Adipocyte (in vitro differentiated cells): ENCODE measurements around the gene RNF41.

ENCODE experiments used
- DNase-seq: peaks from one replicate; pipeline ENCODE4 v3.0.0-alpha.2; 2015; ENCODE audit warnings: low read depth
- H3K27me3 ChIP-seq: replicated peaks from 2 replicates; pipeline ENCODE4 v1.7.0; 2013; ENCODE audit warnings: mild to moderate bottlenecking, low read length, moderate library complexity; ENCODE audit not compliant: control insufficient read depth, insufficient read depth
- H3K36me3 ChIP-seq: 2 replicates; pipeline ENCODE4 v1.7.0; 2013; ENCODE audit warnings: low read length, mild to moderate bottlenecking, moderate library complexity; ENCODE audit not compliant: control insufficient read depth, insufficient read depth, severe bottlenecking
- H3K4me1 ChIP-seq: 2 replicates; pipeline ENCODE4 v1.7.0; 2013; ENCODE audit warnings: mild to moderate bottlenecking, low read length, moderate library complexity; ENCODE audit not compliant: control insufficient read depth, insufficient read depth
- H3K4me3 ChIP-seq: 2 replicates; pipeline ENCODE4 v1.7.0; 2013; ENCODE audit warnings: mild to moderate bottlenecking, low read length, moderate library complexity
- H3K9ac ChIP-seq: 2 replicates; pipeline ENCODE4 v1.7.0; 2013; ENCODE audit warnings: mild to moderate bottlenecking, low read length, moderate library complexity
- H3K9me3 ChIP-seq: 2 replicates; pipeline ENCODE4 v1.7.0; 2013; ENCODE audit warnings: mild to moderate bottlenecking, low read length, moderate library complexity; ENCODE audit not compliant: control insufficient read depth

Gene RNF41

DNA sequence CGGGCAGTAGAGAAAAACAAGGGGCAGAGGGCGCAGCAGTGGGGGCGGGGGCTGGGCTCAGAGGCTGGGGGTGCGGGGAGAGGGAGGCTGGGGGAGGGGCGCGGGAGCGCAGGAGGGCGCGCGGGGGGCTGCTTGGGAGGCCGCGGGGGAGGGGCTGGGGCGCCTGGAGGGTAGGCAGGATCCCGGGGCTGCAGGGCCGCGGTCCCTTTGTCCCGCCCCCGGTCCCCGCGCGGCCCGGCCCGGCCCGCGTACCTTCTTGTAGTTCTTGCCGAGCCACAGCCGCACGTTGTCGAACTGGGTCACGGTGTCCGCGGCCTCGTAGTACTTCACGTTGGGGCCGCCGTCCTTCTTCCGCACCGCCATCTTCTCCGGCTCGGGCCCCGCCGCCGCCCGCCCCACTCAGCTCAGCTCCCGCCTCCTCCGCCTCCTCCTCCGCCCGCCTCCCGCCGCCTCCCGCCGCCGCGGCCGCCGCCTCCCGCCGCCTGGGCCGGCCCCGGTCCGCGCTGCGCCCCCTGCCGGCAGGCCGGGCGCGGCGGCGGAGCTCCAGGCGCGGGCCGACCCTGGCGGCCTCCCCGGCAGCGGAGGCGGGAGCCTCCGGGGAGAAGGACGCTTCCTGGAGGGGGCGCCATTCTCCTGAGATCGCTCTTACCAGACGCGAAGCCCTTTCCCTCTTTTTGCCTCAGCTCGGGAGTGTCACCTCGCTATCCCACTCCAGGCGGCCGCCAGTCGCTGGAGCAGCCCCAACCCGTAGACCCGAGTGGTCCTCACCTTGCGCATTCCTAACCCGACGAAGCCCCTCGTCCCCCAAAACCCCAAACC lies 32.4 kb downstream of the RNF41 start, which contains the start of gene SMARCC2:
TSS of gene SMARCC2 (minus strand) at position 385 of the 819 bp plus-strand sequence. CDS start at position 363, 22 bp downstream.
- peak within 1 kb of the TSS; percentile 90 for H3K4me3 ChIP-seq
- H3K9me3 ChIP-seq: no peaks in the 10 kb centered on the region
- H3K9ac ChIP-seq: peak within 1 kb of the TSS; percentile 91
- peaks cover 34% of the 10 kb centered on the region for H3K4me1 ChIP-seq
- DNase-seq: peak; percentile 97
- no peaks in the 10 kb centered on the region for H3K27me3 ChIP-seq
- H3K36me3 ChIP-seq: peaks cover 14% of the 10 kb centered on the region

DNA sequence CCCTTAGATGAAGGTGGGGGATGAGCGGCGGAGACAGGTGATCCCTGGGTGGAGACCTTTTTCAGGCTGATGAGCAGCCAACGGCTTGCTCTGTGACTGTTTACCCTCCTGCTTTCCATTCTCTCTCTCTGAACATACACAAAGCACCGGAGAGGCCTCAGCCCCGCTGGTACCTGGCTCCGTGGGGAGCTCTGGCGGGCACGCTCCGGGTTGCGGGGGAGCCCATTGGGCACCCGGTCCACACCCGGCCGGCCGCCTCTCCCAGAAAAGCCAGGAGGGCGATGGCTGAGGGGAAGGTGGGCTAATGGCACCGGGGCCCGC lies 33.0 kb downstream of the RNF41 start:
- no peaks in the 10 kb centered on the region for H3K27me3 ChIP-seq
- peak overlapping the region; percentile 82 for H3K4me3 ChIP-seq
- no peaks in the 10 kb centered on the region for H3K9me3 ChIP-seq
- peaks cover 34% of the 10 kb centered on the region for H3K4me1 ChIP-seq
- DNase-seq: no peak
- H3K36me3 ChIP-seq: peaks cover 20% of the 10 kb centered on the region
- peak overlapping the region; percentile 91 for H3K9ac ChIP-seq

DNA sequence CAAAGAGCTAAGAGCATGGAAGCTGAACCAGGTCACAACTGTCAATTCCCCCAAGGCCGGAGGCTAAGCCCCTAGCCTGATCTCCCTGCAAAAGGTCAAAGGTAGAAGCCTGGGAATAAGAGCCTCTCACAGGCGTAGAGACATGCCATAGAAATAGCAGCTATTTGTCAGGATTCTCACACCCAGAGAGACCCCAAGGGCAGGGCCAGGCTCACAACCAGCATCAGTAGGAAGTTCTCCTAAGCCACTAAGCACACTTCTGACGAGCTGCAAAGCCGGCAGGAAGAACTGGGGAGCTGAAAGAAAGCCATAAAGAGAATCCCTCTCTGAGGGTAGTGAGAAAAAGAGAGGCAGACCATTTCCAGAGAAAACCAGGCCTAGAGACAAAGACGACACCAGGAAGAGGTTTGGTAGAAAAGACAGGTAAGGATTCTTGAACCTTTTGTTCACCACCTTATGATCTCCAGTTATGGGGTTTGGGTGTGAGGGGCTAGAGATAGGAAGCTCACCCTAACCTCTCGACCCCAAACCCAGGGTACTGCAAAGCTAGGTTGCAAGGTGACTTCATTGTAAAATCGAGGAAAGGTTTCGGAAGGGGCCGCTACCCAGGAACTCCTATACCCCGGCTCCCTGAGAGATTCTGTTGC lies 33.5 kb downstream of the RNF41 start:
- Histone ChIP-seq H3K4me3 (peak overlapping the region; percentile 82), H3K9me3 (no peaks in the 10 kb centered on the region), H3K27me3 (no peaks in the 10 kb centered on the region), H3K4me1 (peaks cover 34% of the 10 kb centered on the region), H3K36me3 (peaks cover 24% of the 10 kb centered on the region), H3K9ac (peak overlapping the region; percentile 91)
- peak; percentile 29 for DNase-seq

DNA sequence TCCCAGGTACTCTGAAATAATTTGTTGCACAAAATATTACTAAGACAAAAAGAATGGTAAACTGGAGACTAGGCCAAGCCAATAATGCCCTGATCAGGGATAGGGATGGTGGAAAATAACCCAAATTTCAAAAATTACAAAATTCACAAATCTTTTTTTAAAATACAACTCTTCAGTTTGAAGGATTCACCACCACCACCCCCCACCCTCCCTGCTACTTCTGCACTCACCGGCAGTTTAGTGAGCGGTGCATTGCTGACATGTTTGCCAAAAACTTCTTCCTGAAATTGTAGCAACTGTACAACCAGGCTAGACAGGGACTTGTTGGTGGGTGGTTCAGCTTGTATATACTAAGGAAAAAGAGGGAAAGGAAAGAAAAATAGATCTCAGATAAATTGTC lies 34.8 kb downstream of the RNF41 start:
- Histone ChIP-seq H3K36me3 (peaks cover 33% of the 10 kb centered on the region), H3K27me3 (no peaks in the 10 kb centered on the region), H3K4me1 (peaks cover 31% of the 10 kb centered on the region), H3K4me3 (no peak overlapping the region), H3K9me3 (no peaks in the 10 kb centered on the region), H3K9ac (no peak overlapping the region)
- DNase-seq: no peak

DNA sequence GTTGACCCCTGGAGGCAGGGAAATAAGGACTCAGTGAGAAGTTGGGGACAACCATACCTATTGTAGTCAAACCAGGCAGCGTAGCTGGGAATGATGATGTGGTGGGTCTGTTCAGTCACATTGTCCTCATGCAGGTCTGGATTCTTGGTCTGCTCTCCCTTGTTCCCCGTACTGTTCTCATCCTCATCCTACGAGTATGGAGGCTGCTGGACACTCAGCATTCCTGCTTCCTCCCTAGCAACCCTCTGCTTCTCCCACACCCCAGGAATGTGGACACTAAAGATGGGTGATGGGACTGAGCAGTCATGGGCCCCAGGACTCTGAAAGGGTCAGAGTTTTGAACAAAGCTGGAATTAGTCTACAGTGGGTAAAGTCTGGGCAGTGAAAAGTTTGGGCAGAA lies 43.4 kb downstream of the RNF41 start:
- Histone ChIP-seq H3K9me3 (no peaks in the 10 kb centered on the region), H3K36me3 (peaks cover 84% of the 10 kb centered on the region), H3K9ac (no peak overlapping the region), H3K27me3 (no peaks in the 10 kb centered on the region), H3K4me1 (no peaks in the 10 kb centered on the region), H3K4me3 (no peak overlapping the region)
- no peak for DNase-seq

DNA sequence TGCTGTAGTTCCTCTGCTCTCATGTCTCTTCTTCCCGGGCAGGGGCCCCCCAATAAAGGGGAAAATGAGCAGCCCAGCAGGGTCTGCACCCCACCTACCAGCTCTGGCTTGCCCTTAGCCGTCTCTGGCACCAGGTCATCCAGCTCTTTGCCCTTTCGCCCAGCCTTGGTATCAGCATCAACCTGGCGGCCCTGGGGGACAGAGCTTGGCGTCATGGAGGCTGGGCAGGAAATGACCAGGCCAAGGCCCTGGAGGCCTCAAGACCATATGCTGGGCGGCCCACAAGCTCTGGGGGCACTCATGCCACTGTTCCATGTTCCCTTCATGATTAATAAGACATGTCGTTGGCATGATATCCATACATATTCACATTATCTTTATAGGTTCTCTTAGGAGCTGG lies 48.9 kb downstream of the RNF41 start:
- H3K36me3 ChIP-seq: peaks cover 84% of the 10 kb centered on the region
- no peak overlapping the region for H3K4me3 ChIP-seq
- DNase-seq: no peak
- no peaks in the 10 kb centered on the region for H3K27me3 ChIP-seq
- H3K4me1 ChIP-seq: no peaks in the 10 kb centered on the region
- H3K9ac ChIP-seq: no peak overlapping the region
- no peaks in the 10 kb centered on the region for H3K9me3 ChIP-seq

DNA sequence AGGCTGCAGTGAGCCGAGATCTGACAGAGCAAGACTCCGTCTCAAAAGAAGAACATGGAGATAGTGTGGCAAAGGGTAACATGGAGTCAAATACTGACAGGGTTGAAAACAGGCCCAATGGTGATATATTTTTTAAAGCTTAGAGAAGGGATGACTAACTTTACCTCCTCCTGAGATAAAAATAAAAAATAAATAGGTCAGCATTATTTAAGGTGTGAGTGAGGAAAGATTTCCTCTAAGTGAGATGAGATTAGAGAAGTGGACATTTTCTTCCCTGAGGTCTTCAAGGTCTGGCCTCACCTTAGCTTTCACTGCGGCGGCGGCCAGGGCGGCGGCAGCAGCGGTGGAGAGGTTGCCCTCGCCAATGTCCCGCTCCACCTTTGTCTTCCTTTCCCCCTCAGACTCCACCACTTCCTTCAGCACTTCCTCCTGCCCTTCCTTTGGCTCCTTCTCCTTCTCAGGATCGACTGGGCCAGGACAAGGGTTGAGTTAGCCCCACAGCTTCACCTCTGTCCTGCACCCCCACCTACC lies 52.4 kb downstream of the RNF41 start:
- H3K4me1 ChIP-seq: no peaks in the 10 kb centered on the region
- H3K4me3 ChIP-seq: no peak overlapping the region
- no peaks in the 10 kb centered on the region for H3K9me3 ChIP-seq
- DNase-seq: no peak
- no peak overlapping the region for H3K9ac ChIP-seq
- peaks cover 83% of the 10 kb centered on the region for H3K36me3 ChIP-seq
- H3K27me3 ChIP-seq: no peaks in the 10 kb centered on the region

DNA sequence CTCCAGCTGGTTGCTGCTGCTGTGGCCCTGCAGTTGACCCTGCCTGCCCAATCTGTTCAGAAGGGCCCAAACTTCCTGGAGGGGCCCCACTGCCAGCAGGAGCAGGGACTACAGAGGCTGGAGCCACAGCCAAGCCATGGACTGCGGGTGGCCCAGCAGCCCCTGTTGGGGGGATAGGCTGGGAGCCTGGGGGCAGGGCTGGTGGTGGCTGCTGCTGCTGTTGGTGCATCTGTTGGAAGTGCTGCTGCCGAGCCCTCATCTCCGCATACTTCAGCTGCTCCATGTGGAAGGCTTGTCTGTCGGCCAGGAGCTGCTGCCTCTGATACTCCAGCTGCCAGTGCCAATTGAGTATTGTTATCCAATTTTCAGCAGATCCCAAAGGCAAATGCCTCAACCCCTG lies 56.4 kb downstream of the RNF41 start:
- H3K36me3 ChIP-seq: peaks cover 84% of the 10 kb centered on the region
- H3K4me3 ChIP-seq: no peak overlapping the region

DNA sequence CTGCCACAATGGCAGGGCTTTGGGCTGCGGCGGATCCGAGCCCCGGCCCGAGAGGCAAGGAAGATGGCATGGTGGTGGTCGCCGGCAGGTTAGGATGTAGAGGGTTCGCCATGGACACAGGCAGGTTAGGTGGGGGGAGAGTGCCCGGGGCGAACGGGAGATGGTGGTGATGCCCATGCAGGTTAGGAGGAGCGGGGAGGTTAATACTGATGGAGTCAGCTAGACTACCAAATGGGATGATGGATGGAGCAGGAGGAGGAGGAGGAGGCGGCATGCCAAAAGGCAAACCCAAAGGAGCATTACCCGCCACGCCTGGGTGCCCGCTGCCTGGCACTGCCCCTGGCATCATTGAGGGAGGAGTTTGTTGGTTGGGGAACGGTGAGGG lies 57.4 kb downstream of the RNF41 start:
- Histone ChIP-seq H3K9ac (no peak overlapping the region), H3K27me3 (no peaks in the 10 kb centered on the region), H3K4me1 (peaks cover 25% of the 10 kb centered on the region), H3K4me3 (no peak overlapping the region), H3K36me3 (peaks cover 84% of the 10 kb centered on the region), H3K9me3 (no peaks in the 10 kb centered on the region)
- DNase-seq: no peak

More for the DNA sequence above, 56.4 kb downstream of the RNF41 start:
- Histone ChIP-seq H3K4me1 (peaks cover 17% of the 10 kb centered on the region), H3K27me3 (no peaks in the 10 kb centered on the region), H3K9me3 (no peaks in the 10 kb centered on the region), H3K9ac (no peak overlapping the region)
- no peak for DNase-seq

DNA sequence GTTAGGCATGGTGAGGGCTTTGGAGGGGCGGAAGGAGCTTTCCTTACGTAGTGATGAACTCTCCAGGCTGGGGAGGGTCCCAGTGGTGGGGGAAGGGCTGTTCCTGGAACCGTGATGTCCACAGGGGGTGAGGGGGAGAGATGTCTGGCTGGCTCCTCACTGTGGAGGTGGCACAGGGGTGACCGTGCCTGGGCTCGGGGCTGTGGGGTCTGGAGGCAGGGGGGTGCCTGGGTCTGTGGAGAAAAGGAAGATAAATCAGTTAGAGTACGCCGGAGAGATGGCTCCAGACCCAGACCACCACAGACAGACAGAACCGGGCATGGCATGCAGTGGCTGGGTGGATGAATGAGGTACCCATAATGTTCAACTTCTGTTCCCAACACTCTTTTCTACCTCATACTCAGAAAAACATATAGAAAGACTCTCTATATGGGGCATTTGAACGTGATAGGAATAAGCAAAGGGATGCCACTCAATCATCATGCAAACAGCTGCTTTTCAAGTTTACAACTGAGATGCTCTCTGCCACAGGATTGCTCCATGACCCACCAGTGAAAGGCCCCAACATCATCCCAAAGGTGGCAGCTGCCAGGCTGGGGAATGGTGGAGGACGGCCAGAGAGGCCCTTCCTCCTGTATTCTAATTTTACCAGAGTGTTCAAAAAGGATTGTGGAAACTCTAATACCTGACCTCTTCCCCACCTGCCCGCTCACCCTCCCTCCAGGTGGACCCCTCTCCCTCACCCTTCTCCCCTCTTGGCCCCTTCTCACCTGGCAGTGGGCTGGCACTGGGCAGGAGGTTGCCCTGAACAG lies 58.0 kb downstream of the RNF41 start:
- Histone ChIP-seq H3K9me3 (no peaks in the 10 kb centered on the region), H3K4me3 (no peak overlapping the region), H3K36me3 (peaks cover 80% of the 10 kb centered on the region), H3K4me1 (peaks cover 25% of the 10 kb centered on the region), H3K9ac (no peak overlapping the region), H3K27me3 (no peaks in the 10 kb centered on the region)
- DNase-seq: no peak
